DOHH2 (cell line): ENCODE data around the gene FPR2.

Experiments
- H3F3A ChIP-seq: fragments of 200-600 bp; sonication (generic), shearing (Covaris generic); 2 replicates; pipeline ENCODE4 v1.6.0; 2016; ENCODE audit warnings: antibody characterized with exemption, mild to moderate bottlenecking; ENCODE audit not compliant: control insufficient read depth, insufficient read depth
- H3K27ac ChIP-seq: fragments of 200-600 bp; sonication (generic); 2 replicates; pipeline ENCODE4 v1.5.1; 2014; ENCODE audit warnings: low read depth, mild to moderate bottlenecking, low read length, moderate library complexity
- H3K27me3 ChIP-seq: fragments of 200-600 bp; sonication (generic); 2 replicates; pipeline ENCODE4 v1.6.1; 2014; ENCODE audit warnings: mild to moderate bottlenecking, low read length, mixed read lengths; ENCODE audit not compliant: control insufficient read depth
- H3K36me3 ChIP-seq: fragments of 200-600 bp; sonication (generic); 2 replicates; pipeline ENCODE4 v1.6.1; 2014; ENCODE audit warnings: mild to moderate bottlenecking, low read length, moderate library complexity, mixed read lengths; ENCODE audit not compliant: control insufficient read depth
- H3K4me1 ChIP-seq: fragments of 200-600 bp; sonication (generic); 2 replicates; pipeline ENCODE4 v1.6.1; 2014; ENCODE audit warnings: mild to moderate bottlenecking, low read length, mixed read lengths; ENCODE audit not compliant: control insufficient read depth
- H3K4me2 ChIP-seq: fragments of 200-600 bp; sonication (generic); 2 replicates; pipeline ENCODE4 v1.6.0; 2014; ENCODE audit warnings: mild to moderate bottlenecking, low read length, moderate library complexity
- H3K4me3 ChIP-seq: fragments of 200-600 bp; sonication (generic); 2 replicates; pipeline ENCODE4 v1.5.1; 2014; ENCODE audit warnings: mild to moderate bottlenecking, low read length, mixed read lengths
- H3K79me2 ChIP-seq: fragments of 200-600 bp; sonication (generic); 2 replicates; pipeline ENCODE4 v1.6.1; 2014; ENCODE audit warnings: mild to moderate bottlenecking, low read length, mixed read lengths; ENCODE audit not compliant: control insufficient read depth
- H3K9me2 ChIP-seq: fragments of 200-600 bp; sonication (generic); replicated peaks from 2 replicates; pipeline ENCODE4 v1.6.1; 2014; ENCODE audit warnings: mild to moderate bottlenecking, low read length, mixed read lengths; ENCODE audit not compliant: control insufficient read depth
- H3K9me3 ChIP-seq: fragments of 200-600 bp; sonication (generic); 2 replicates; pipeline ENCODE4 v1.6.1; 2014; ENCODE audit warnings: antibody characterized with exemption, low read length, mixed read lengths; ENCODE audit not compliant: control insufficient read depth, insufficient read depth
- H4K20me1 ChIP-seq: fragments of 200-600 bp; sonication (generic); 2 replicates; pipeline ENCODE4 v1.6.0; 2014; ENCODE audit warnings: low read depth, mild to moderate bottlenecking, antibody characterized with exemption, low read length, moderate library complexity; ENCODE audit not compliant: control insufficient read depth, insufficient read depth
- CTCF ChIP-seq: fragments of 200-600 bp; sonication (generic); IDR thresholded peaks from one replicate; pipeline ENCODE4 v1.5.1; 2014; ENCODE audit warnings: antibody characterized with exemption, mild to moderate bottlenecking, low read depth, low read length; ENCODE audit not compliant: poor library complexity, severe bottlenecking
- EZH2phosphoT487 ChIP-seq: fragments of 200-600 bp; sonication (generic); IDR thresholded peaks from 2 replicates; pipeline ENCODE4 v1.6.1; 2017; ENCODE audit warnings: borderline replicate concordance, mild to moderate bottlenecking, antibody characterized with exemption, low read length, moderate library complexity, mixed read lengths

Gene FPR2

GRCh38 chr19:51751655-51752054 is 9.3 kb upstream of the FPR2 start, which contains the start of gene FPR1:
FPR1 (minus strand) TSS chr19:51751878; CDS start chr19:51746994, 4,884 bp downstream.
- peaks cover 7% of the 10 kb centered on the region for H3K4me1 ChIP-seq
- no peak within 1 kb of the TSS; the same call in 1 of the 2 replicates for H3K4me2 ChIP-seq
- H3K79me2 ChIP-seq, result no peaks in the 10 kb centered on the region
- H3K27me3 ChIP-seq, result no peaks in the 10 kb centered on the region
- no peak within 1 kb of the TSS for H3K27ac ChIP-seq
- TF ChIP-seq CTCF (no peak), EZH2phosphoT487 (no peak)
- no peaks in the 10 kb centered on the region for H3K9me2 ChIP-seq
- no peak within 1 kb of the TSS for H3K4me3 ChIP-seq
- no peaks in the 10 kb centered on the region for H4K20me1 ChIP-seq
- H3K36me3 ChIP-seq, result no peaks in the 10 kb centered on the region
- H3F3A ChIP-seq, result no peaks in the 10 kb centered on the region
- H3K9me3 ChIP-seq, result peaks cover under 1% of the 10 kb centered on the region; the same call in 1 of the 2 replicates

GRCh38 chr19:51754109-51754508 is 6.9 kb upstream of the FPR2 start:
- H3K27ac ChIP-seq, result no peak overlapping the region
- H3K4me1 ChIP-seq, result peaks cover 7% of the 10 kb centered on the region
- no peak overlapping the region for H3K4me3 ChIP-seq
- H3K79me2 ChIP-seq, result no peaks in the 10 kb centered on the region
- H3K4me2 ChIP-seq, result no peak overlapping the region
- no peaks in the 10 kb centered on the region for H4K20me1 ChIP-seq
- peaks cover 3% of the 10 kb centered on the region; the same call in 1 of the 2 replicates for H3K9me3 ChIP-seq
- TF ChIP-seq EZH2phosphoT487 (no peak), CTCF (no peak)
- no peaks in the 10 kb centered on the region for H3K36me3 ChIP-seq
- no peaks in the 10 kb centered on the region for H3K9me2 ChIP-seq
- H3K27me3 ChIP-seq, result no peaks in the 10 kb centered on the region
- no peaks in the 10 kb centered on the region for H3F3A ChIP-seq

GRCh38 chr19:51754770-51755169 is 6.2 kb upstream of the FPR2 start:
- no peak overlapping the region for H3K27ac ChIP-seq
- no peak overlapping the region for H3K4me2 ChIP-seq
- TF ChIP-seq CTCF (no peak), EZH2phosphoT487 (no peak)
- no peaks in the 10 kb centered on the region for H3F3A ChIP-seq
- H3K4me1 ChIP-seq, result peaks cover 7% of the 10 kb centered on the region
- no peaks in the 10 kb centered on the region for H4K20me1 ChIP-seq
- no peaks in the 10 kb centered on the region for H3K79me2 ChIP-seq
- H3K9me3 ChIP-seq, result peaks cover 3% of the 10 kb centered on the region; the same call in 1 of the 2 replicates
- no peak overlapping the region for H3K4me3 ChIP-seq
- H3K9me2 ChIP-seq, result no peaks in the 10 kb centered on the region
- no peaks in the 10 kb centered on the region for H3K27me3 ChIP-seq
- no peaks in the 10 kb centered on the region for H3K36me3 ChIP-seq

- H3F3A ChIP-seq, result no peaks in the 10 kb centered on the region
- H3K79me2 ChIP-seq, result no peaks in the 10 kb centered on the region
- no peaks in the 10 kb centered on the region for H3K27me3 ChIP-seq
- H3K27ac ChIP-seq, result no peak overlapping the region
- no peak overlapping the region for H3K4me3 ChIP-seq
- no peak for TF ChIP-seq EZH2phosphoT487
- no peak for TF ChIP-seq CTCF
- no peaks in the 10 kb centered on the region for H3K36me3 ChIP-seq
- no peaks in the 10 kb centered on the region for H4K20me1 ChIP-seq
- no peaks in the 10 kb centered on the region for H3K9me2 ChIP-seq
- peaks cover 7% of the 10 kb centered on the region for H3K4me1 ChIP-seq
- peaks cover 3% of the 10 kb centered on the region; the same call in 1 of the 2 replicates for H3K9me3 ChIP-seq
- H3K4me2 ChIP-seq, result no peak overlapping the region
Observed at GRCh38 chr19:51755571-51755970, 5.4 kb upstream of the FPR2 start.
